Ishikawa (cell line): ENCODE data around the gene LRGUK.

Source experiments
- CEBPB ChIP-seq: IDR thresholded peaks from 2 replicates; pipeline ENCODE4 v1.6.1; 2012
- CREB1 ChIP-seq: IDR thresholded peaks from 2 replicates; pipeline ENCODE4 v1.6.1; 2012; ENCODE audit warnings: low read depth
- EGR1 ChIP-seq: IDR thresholded peaks from 2 replicates; pipeline ENCODE4 v1.6.1; 2012
- EP300 ChIP-seq: IDR thresholded peaks from 2 replicates; pipeline ENCODE4 v1.6.1; 2012; ENCODE audit warnings: borderline replicate concordance
- FOXM1 ChIP-seq: IDR thresholded peaks from 2 replicates; pipeline ENCODE4 v1.6.1; 2012; ENCODE audit warnings: low read depth, borderline replicate concordance
- MAX ChIP-seq: IDR thresholded peaks from 2 replicates; pipeline ENCODE4 v1.6.1; 2012
- NFIC ChIP-seq: IDR thresholded peaks from 2 replicates; pipeline ENCODE4 v1.6.1; 2012
- RAD21 ChIP-seq: IDR thresholded peaks from 2 replicates; pipeline ENCODE4 v1.6.1; 2012; ENCODE audit warnings: low read depth
- TAF1 ChIP-seq: IDR thresholded peaks from 2 replicates; pipeline ENCODE4 v1.6.1; 2012; ENCODE audit warnings: low read depth, mild to moderate bottlenecking
- TCF12 ChIP-seq: IDR thresholded peaks from 2 replicates; pipeline ENCODE4 v1.6.1; 2012; ENCODE audit warnings: low read depth
- TEAD4 ChIP-seq: IDR thresholded peaks from 2 replicates; pipeline ENCODE4 v1.6.1; 2012
- USF1 ChIP-seq: IDR thresholded peaks from 2 replicates; pipeline ENCODE4 v1.6.1; 2012
- YY1 ChIP-seq: IDR thresholded peaks from 2 replicates; pipeline ENCODE4 v1.6.1; 2012; ENCODE audit warnings: low read depth
- ZBTB7A ChIP-seq: IDR thresholded peaks from 2 replicates; pipeline ENCODE4 v1.6.1; 2012; ENCODE audit warnings: low read depth
- TF ChIP-seq, protein P1 (sequence below): IDR thresholded peaks from 2 replicates; pipeline ENCODE4 v1.6.1; 2012; ENCODE audit warnings: low read depth, mild to moderate bottlenecking

Gene LRGUK

GRCh38 chr7:134126966-134127848, at the start of gene LRGUK:
LRGUK (plus strand) TSS chr7:134127340; CDS start chr7:134127368, 28 bp downstream.
- TF ChIP-seq EP300 (no peak), TCF12 (no peak), ZBTB7A (no peak), YY1 (peak; percentile 94), CEBPB (no peak), TAF1 (no peak), NFIC (no peak), MAX (no peak), TEAD4 (no peak)

DNA sequence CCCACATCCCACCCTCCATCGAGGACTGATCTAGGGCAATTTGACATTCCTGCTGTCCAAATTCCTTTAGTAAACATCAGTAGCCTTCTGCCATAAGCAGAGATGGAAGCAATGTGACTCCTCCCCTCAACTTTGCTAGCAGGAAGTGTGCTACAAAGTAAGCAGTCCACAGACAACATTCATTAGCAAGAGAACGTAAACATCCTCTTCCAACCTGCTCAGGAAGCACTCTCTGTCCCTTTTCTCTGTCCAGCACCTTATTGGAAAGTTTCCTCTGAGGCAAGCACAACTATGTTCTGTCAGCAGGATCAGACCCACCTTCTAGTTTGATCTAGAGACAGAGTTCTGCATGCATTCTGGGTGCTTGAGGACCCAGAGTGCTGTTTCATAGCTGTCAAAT, 48.1 kb upstream of the LRGUK start:
- no peak for TF ChIP-seq MAX
- no peak for TF ChIP-seq EP300
- TF ChIP-seq TCF12 = no peak
- no peak for TF ChIP-seq EGR1
- no peak for TF ChIP-seq TEAD4
- no peak for TF ChIP-seq TAF1
- TF ChIP-seq CEBPB = no peak
- no peak for TF ChIP-seq NFIC
- no peak for TF ChIP-seq CREB1
- TF ChIP-seq YY1 = no peak
- TF ChIP-seq RAD21 = no peak
- TF ChIP-seq ZBTB7A = no peak
- TF ChIP-seq FOXM1 = no peak
- TF ChIP-seq USF1 = no peak
- TF ChIP-seq, protein P1, sequence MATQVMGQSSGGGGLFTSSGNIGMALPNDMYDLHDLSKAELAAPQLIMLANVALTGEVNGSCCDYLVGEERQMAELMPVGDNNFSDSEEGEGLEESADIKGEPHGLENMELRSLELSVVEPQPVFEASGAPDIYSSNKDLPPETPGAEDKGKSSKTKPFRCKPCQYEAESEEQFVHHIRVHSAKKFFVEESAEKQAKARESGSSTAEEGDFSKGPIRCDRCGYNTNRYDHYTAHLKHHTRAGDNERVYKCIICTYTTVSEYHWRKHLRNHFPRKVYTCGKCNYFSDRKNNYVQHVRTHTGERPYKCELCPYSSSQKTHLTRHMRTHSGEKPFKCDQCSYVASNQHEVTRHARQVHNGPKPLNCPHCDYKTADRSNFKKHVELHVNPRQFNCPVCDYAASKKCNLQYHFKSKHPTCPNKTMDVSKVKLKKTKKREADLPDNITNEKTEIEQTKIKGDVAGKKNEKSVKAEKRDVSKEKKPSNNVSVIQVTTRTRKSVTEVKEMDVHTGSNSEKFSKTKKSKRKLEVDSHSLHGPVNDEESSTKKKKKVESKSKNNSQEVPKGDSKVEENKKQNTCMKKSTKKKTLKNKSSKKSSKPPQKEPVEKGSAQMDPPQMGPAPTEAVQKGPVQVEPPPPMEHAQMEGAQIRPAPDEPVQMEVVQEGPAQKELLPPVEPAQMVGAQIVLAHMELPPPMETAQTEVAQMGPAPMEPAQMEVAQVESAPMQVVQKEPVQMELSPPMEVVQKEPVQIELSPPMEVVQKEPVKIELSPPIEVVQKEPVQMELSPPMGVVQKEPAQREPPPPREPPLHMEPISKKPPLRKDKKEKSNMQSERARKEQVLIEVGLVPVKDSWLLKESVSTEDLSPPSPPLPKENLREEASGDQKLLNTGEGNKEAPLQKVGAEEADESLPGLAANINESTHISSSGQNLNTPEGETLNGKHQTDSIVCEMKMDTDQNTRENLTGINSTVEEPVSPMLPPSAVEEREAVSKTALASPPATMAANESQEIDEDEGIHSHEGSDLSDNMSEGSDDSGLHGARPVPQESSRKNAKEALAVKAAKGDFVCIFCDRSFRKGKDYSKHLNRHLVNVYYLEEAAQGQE = no peak

- TF ChIP-seq TAF1 = no peak
- TF ChIP-seq, protein P1 = no peak
- TF ChIP-seq EP300 = no peak
- TF ChIP-seq TEAD4 = no peak
- TF ChIP-seq ZBTB7A = no peak
- TF ChIP-seq FOXM1 = no peak
- TF ChIP-seq CEBPB = no peak
- TF ChIP-seq EGR1 = no peak
- no peak for TF ChIP-seq YY1
- no peak for TF ChIP-seq NFIC
- TF ChIP-seq RAD21 = no peak
- no peak for TF ChIP-seq USF1
- TF ChIP-seq MAX = no peak
- TF ChIP-seq CREB1 = no peak
- no peak for TF ChIP-seq TCF12
These were observed 45.4 kb upstream of the LRGUK start for GRCh38 chr7:134081695-134082094.

DNA sequence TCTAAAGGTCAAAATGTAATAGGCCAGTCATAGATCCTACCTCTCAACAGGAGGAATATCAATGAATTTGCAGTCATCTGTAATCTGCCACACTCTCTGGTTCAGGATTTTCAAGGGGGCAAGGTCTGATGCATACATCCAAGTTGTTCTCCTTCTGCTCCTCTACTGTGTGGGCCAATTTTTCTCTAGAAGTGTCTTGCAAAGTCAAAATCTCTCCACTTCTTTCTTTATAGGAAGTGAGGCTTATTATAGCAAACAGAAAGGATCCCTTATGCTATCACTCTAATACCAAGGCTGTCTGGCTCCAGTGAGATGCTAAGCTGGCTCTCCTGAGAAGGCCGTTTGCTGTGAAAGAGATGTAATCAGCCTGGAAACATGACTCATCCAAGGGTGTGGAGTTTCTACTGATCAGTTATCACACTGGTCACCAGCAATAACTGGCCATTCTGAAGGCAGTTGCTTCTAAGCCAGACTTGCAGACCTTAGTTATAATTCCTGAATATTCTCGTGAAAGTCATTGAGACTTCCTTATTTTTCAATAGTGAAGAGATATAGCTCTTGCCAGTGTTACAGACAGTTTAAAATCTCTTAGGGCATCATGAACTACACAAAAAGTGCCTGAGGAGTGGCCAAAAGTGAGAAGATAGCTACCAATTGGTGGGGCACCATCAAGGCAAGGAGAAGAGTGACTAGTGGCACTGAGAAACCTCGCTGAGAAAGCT, 43.2 kb upstream of the LRGUK start:
- no peak for TF ChIP-seq ZBTB7A
- TF ChIP-seq TCF12 = no peak
- TF ChIP-seq NFIC = no peak
- TF ChIP-seq RAD21 = no peak
- TF ChIP-seq CEBPB = no peak
- no peak for TF ChIP-seq USF1
